ENCODE data around the gene ZC3H12C. TPM values are rescaled to one million over a fixed set of nuclear protein-coding genes. Genes with fewer than 3 reads are reported as not detected.
A peak's percentile ranks its signal among the peaks of the same experiment; 100 is the strongest.

The ZC3H12C gene
- total RNA-seq, 1 donor from 2014 or later = 17.5 TPM

DNA sequence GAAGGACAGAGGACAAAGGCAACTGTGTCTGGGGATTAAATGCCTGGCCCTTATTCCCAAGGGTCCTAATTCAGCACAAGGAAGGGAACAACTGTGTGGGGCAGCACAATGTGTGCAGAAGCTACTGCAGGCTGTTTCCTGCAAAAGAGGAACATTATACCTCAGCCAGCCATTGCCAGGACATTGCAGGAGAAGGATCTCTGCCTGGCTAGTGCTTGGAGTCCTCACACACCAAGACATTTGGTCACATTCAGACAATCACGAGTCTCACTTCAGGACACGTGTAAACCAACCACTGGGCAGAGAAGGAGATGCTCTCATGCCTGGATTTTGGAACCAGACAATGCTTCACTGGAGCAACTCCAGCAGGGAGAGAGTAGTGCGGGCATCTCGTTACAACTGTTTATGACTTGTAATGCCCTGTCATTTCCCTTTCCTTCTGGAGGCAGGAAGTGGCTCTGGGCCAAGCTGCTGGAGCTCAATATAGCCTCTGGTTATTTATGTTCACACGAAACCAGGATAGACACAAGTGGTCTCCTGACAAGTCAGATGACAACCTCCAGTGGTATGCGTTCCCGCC lies 23.9 kb upstream of the ZC3H12C start:
- H3K4me3 Mint-ChIP-seq (ENCODE audit: low read depth) = no peak overlapping the region
- no peaks in the 10 kb centered on the region for H3K9me3 Mint-ChIP-seq
- H3K27ac Mint-ChIP-seq = no peak overlapping the region
- no peak for DNase-seq (ENCODE audit: low spot score)
- peaks cover 18% of the 10 kb centered on the region for H3K4me1 Mint-ChIP-seq (ENCODE audit: low read depth)
- intact Hi-C loops (cut with micrococcal nuclease) = no loop called here
- peaks cover 32% of the 10 kb centered on the region for H3K27me3 Mint-ChIP-seq (ENCODE audit: low read depth)
- H3K36me3 Mint-ChIP-seq (ENCODE audit: low read depth) = peaks cover under 1% of the 10 kb centered on the region

GRCh38 chr11:110070176-110070575 lies 23.0 kb upstream of the ZC3H12C start:
- H3K27ac Mint-ChIP-seq = no peak overlapping the region
- no peaks in the 10 kb centered on the region for H3K9me3 Mint-ChIP-seq
- intact Hi-C loops (cut with micrococcal nuclease) = no loop called here
- peaks cover 18% of the 10 kb centered on the region for H3K4me1 Mint-ChIP-seq (ENCODE audit: low read depth)
- H3K27me3 Mint-ChIP-seq (ENCODE audit: low read depth) = peaks cover 29% of the 10 kb centered on the region
- no peak overlapping the region for H3K4me3 Mint-ChIP-seq (ENCODE audit: low read depth)
- DNase-seq (ENCODE audit: low spot score) = no peak
- H3K36me3 Mint-ChIP-seq (ENCODE audit: low read depth) = peaks cover 4% of the 10 kb centered on the region

DNA sequence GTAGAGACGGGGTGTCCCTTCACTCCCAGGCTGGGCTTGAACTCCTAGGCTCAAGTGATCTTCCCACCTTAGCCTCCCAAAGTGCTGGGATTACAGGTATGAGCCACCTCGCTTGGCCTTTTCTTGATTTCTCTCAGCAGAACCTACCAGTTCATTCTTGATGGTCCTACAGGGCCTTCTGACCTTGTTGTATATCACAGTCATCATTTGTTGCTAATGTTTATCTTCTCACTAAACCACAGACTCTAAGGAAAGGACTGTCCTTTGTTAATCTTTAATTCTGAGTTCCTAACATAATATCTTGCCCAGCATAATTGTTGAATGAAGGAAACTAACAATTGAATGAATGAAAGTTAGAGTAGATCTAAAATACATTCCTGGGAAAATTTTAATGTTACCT lies 22.0 kb upstream of the ZC3H12C start:
- H3K27me3 Mint-ChIP-seq (ENCODE audit: low read depth) = peaks cover 26% of the 10 kb centered on the region
- H3K4me1 Mint-ChIP-seq (ENCODE audit: low read depth) = peaks cover 19% of the 10 kb centered on the region
- peaks cover 4% of the 10 kb centered on the region for H3K36me3 Mint-ChIP-seq (ENCODE audit: low read depth)
- H3K4me3 Mint-ChIP-seq (ENCODE audit: low read depth) = no peak overlapping the region
- intact Hi-C loops (cut with micrococcal nuclease) = no loop called here
- no peaks in the 10 kb centered on the region for H3K9me3 Mint-ChIP-seq
- no peak for DNase-seq (ENCODE audit: low spot score)
- H3K27ac Mint-ChIP-seq = no peak overlapping the region

- no peak for DNase-seq (ENCODE audit: low spot score)
- Mint-ChIP-seq H3K36me3 (ENCODE audit: low read depth) (peaks cover 4% of the 10 kb centered on the region), H3K4me1 (ENCODE audit: low read depth) (peaks cover 37% of the 10 kb centered on the region), H3K9me3 (peaks cover under 1% of the 10 kb centered on the region), H3K4me3 (ENCODE audit: low read depth) (no peak overlapping the region), H3K27me3 (ENCODE audit: low read depth) (peaks cover 23% of the 10 kb centered on the region), H3K27ac (no peak overlapping the region)
- intact Hi-C loops (cut with micrococcal nuclease) = loop anchor here (2.0 kb wide), 1 partner anchor 18 kb away; no protein-coding TSS in a partner anchor
Observed at GRCh38 chr11:110072930-110073329, 20.3 kb upstream of the ZC3H12C start.

- intact Hi-C loops (cut with micrococcal nuclease) = no loop called here
- Mint-ChIP-seq H3K4me1 (ENCODE audit: low read depth) (peaks cover 35% of the 10 kb centered on the region), H3K27me3 (ENCODE audit: low read depth) (peaks cover 20% of the 10 kb centered on the region), H3K9me3 (peaks cover 8% of the 10 kb centered on the region), H3K36me3 (ENCODE audit: low read depth) (peaks cover 14% of the 10 kb centered on the region), H3K27ac (no peak overlapping the region), H3K4me3 (ENCODE audit: low read depth) (no peak overlapping the region)
- DNase-seq (ENCODE audit: low spot score) = no peak
Observed at GRCh38 chr11:110074499-110074898, 18.7 kb upstream of the ZC3H12C start.

DNA sequence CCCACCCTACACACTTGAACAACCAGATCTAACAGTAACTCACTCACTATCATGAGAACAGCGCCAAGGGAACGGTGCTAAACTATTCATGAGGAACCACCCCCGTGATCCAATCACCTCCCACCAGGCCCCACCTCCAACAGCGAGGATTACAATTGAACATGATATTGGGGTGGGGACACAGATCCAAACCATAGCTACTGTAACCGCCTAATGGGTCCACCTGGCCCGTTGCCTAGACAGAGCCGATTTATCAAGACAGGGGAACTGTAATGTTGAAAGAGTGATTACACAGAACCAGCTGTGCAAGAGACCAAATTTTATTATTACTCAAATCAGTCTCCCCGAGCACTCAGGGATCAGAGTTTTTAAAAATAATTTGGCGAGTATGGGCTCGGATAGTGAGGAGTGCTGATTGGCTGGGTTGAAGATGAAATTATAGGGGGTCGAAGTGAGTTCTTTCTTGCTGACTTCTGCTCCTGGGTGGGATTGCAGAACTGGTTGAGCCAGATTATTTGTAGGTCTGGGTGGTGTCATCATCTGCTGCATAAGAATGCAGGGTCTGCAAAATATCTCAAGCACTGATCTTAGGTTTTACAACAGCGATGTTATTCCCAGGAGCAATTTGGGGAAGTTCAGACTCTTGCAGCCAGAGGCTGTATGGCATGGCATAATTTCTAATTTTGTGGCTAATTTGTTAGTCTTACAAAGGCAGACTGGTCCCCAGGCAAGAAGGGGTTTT lies 17.9 kb upstream of the ZC3H12C start:
- H3K27me3 Mint-ChIP-seq (ENCODE audit: low read depth) = peaks cover 16% of the 10 kb centered on the region
- peaks cover 31% of the 10 kb centered on the region for H3K4me1 Mint-ChIP-seq (ENCODE audit: low read depth)
- no peak for DNase-seq (ENCODE audit: low spot score)
- H3K27ac Mint-ChIP-seq = no peak overlapping the region
- no peak overlapping the region for H3K4me3 Mint-ChIP-seq (ENCODE audit: low read depth)
- peaks cover 14% of the 10 kb centered on the region for H3K36me3 Mint-ChIP-seq (ENCODE audit: low read depth)
- intact Hi-C loops (cut with micrococcal nuclease) = loop anchor here (5.0 kb wide), 1 partner anchor 213 kb away; no protein-coding TSS in a partner anchor
- peaks cover 8% of the 10 kb centered on the region for H3K9me3 Mint-ChIP-seq

GRCh38 chr11:110075847-110076208 lies 17.4 kb upstream of the ZC3H12C start:
- Mint-ChIP-seq H3K4me1 (ENCODE audit: low read depth) (peaks cover 28% of the 10 kb centered on the region), H3K27ac (no peak overlapping the region), H3K27me3 (ENCODE audit: low read depth) (peaks cover 12% of the 10 kb centered on the region), H3K4me3 (ENCODE audit: low read depth) (no peak overlapping the region), H3K9me3 (peaks cover 8% of the 10 kb centered on the region), H3K36me3 (ENCODE audit: low read depth) (peaks cover 14% of the 10 kb centered on the region)
- DNase-seq (ENCODE audit: low spot score) = no peak
- intact Hi-C loops (cut with micrococcal nuclease) = loop anchor here (2.0 to 5.0 kb wide), 2 partner anchors 117 to 214 kb away; no protein-coding TSS in a partner anchor

DNA sequence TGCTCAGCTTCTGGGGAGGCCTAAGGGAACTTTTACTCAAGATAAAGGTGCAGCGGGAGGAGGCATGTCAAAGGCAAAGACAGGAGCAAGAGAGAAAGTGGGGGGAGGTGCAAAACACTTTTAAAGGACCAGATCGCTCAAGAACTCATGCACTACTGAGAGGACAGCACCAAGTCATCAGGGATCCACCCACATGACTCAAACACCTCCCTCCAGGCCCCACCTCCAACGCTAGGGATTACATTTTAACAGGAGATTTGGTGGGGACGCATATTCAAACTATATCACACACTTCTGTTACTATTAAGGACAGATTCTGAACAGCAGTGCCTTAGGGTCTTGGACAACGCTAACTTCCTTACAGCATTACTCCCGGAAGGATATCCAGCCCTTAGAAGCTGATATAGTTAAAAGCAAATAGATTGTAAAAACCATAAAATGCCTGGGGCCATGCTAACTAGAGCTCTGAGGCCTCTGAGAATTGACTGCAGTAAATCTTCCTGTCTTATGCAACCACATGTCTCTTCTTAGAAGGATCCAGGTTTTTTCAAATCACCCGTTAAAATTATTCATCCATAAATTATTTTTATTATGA lies 16.7 kb upstream of the ZC3H12C start:
- no peak overlapping the region for H3K4me3 Mint-ChIP-seq (ENCODE audit: low read depth)
- H3K4me1 Mint-ChIP-seq (ENCODE audit: low read depth) = peaks cover 33% of the 10 kb centered on the region
- H3K36me3 Mint-ChIP-seq (ENCODE audit: low read depth) = peaks cover 18% of the 10 kb centered on the region
- intact Hi-C loops (cut with micrococcal nuclease) = loop anchor here (2.0 to 5.0 kb wide), 2 partner anchors 116 to 214 kb away; no protein-coding TSS in a partner anchor
- peaks cover 8% of the 10 kb centered on the region for H3K9me3 Mint-ChIP-seq
- H3K27me3 Mint-ChIP-seq (ENCODE audit: low read depth) = peaks cover 8% of the 10 kb centered on the region
- no peak for DNase-seq (ENCODE audit: low spot score)
- H3K27ac Mint-ChIP-seq = peak overlapping the region; percentile 96

DNA sequence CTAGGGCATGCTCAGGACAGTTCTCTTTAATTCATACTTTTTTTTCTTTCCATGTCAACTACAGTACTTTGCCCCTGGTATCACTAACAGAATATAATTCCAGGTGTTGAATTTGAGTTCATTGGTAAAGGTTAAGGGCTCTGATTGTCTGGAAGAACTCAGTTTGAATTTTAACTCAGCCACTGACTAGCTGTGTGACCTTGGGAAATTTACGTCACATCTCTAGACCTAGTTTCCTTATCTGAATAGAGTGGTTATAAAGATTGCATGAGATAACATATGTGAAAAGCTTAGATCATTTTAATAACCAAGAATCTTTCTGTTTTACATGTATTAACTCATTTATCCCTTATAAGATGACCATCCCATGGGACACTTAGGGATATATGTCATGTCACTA lies 15.8 kb upstream of the ZC3H12C start:
- Mint-ChIP-seq H3K36me3 (ENCODE audit: low read depth) (peaks cover 18% of the 10 kb centered on the region), H3K9me3 (peaks cover 8% of the 10 kb centered on the region), H3K4me3 (ENCODE audit: low read depth) (no peak overlapping the region), H3K27ac (peak overlapping the region; percentile 96), H3K4me1 (ENCODE audit: low read depth) (peaks cover 39% of the 10 kb centered on the region), H3K27me3 (ENCODE audit: low read depth) (peaks cover 7% of the 10 kb centered on the region)
- no peak for DNase-seq (ENCODE audit: low spot score)
- intact Hi-C loops (cut with micrococcal nuclease) = loop anchor here (1.0 to 5.0 kb wide), 4 partner anchors 13 to 215 kb away; no protein-coding TSS in a partner anchor

GRCh38 chr11:110077831-110078325 lies 15.3 kb upstream of the ZC3H12C start:
- Mint-ChIP-seq H3K27me3 (ENCODE audit: low read depth) (peaks cover 4% of the 10 kb centered on the region), H3K4me3 (ENCODE audit: low read depth) (peak overlapping the region; percentile 47), H3K9me3 (peaks cover 8% of the 10 kb centered on the region), H3K4me1 (ENCODE audit: low read depth) (peaks cover 40% of the 10 kb centered on the region), H3K27ac (peak overlapping the region; percentile 96), H3K36me3 (ENCODE audit: low read depth) (peaks cover 18% of the 10 kb centered on the region)
- DNase-seq (ENCODE audit: low spot score) = peak; percentile 49
- intact Hi-C loops (cut with micrococcal nuclease) = loop anchor here (1.0 to 5.0 kb wide), 6 partner anchors 12 to 295 kb away; no protein-coding TSS in a partner anchor

DNA sequence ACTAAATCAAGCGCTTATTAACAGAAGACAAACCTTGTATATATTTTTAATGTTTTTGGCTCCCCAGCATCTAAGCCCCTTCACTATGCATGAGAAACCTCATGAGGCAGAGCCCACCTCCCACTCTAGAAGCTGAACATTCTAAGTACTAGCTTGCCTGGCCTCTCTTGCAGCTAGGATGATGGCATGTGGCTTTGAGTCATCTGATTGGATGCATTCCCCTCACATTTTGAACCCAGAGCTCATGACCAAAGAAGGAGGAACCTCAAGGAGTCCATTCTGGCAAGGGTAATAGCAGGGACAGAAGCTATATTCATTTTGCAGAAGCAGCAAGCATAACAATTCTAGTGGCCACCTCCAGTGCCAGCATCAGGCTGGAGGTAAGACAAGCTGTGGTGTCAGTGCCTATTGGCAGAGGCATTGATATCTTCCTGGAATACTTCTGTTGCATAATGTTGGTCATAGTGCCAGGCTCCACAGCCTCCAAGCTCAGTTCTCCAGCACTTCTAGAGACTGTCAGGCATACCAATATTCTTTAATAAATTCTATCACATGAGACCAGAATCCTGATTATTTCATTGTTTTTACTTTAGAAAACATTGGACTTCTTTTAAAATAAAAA lies 14.2 kb upstream of the ZC3H12C start:
- intact Hi-C loops (cut with micrococcal nuclease) = loop anchor here (1.0 to 5.0 kb wide), 3 partner anchors 93 to 294 kb away; no protein-coding TSS in a partner anchor
- peaks cover 18% of the 10 kb centered on the region for H3K36me3 Mint-ChIP-seq (ENCODE audit: low read depth)
- DNase-seq (ENCODE audit: low spot score) = no peak

GRCh38 chr11:110079726-110080125 lies 13.5 kb upstream of the ZC3H12C start:
- no peak for DNase-seq (ENCODE audit: low spot score)
- Mint-ChIP-seq H3K36me3 (ENCODE audit: low read depth) (peaks cover 14% of the 10 kb centered on the region), H3K27me3 (ENCODE audit: low read depth) (no peaks in the 10 kb centered on the region), H3K4me1 (ENCODE audit: low read depth) (peaks cover 48% of the 10 kb centered on the region), H3K27ac (no peak overlapping the region), H3K4me3 (ENCODE audit: low read depth) (no peak overlapping the region), H3K9me3 (peaks cover 8% of the 10 kb centered on the region)
- intact Hi-C loops (cut with micrococcal nuclease) = loop anchor here (2.0 to 5.0 kb wide), 3 partner anchors 217 to 1347 kb away; no protein-coding TSS in a partner anchor

More for the DNA sequence above, 14.2 kb upstream of the ZC3H12C start:
- peaks cover 8% of the 10 kb centered on the region for H3K9me3 Mint-ChIP-seq
- peak overlapping the region; percentile 16 for H3K27ac Mint-ChIP-seq
- no peak overlapping the region for H3K4me3 Mint-ChIP-seq (ENCODE audit: low read depth)
- peaks cover 48% of the 10 kb centered on the region for H3K4me1 Mint-ChIP-seq (ENCODE audit: low read depth)
- no peaks in the 10 kb centered on the region for H3K27me3 Mint-ChIP-seq (ENCODE audit: low read depth)
